ENCODE measurements around the gene SHROOM3. TPM values are rescaled to one million over a fixed set of nuclear protein-coding genes. Genes with fewer than 3 reads are reported as not detected.

Gene SHROOM3
- total RNA-seq, 2 donors from 2014 or later: 30.6 to 30.9 TPM

DNA sequence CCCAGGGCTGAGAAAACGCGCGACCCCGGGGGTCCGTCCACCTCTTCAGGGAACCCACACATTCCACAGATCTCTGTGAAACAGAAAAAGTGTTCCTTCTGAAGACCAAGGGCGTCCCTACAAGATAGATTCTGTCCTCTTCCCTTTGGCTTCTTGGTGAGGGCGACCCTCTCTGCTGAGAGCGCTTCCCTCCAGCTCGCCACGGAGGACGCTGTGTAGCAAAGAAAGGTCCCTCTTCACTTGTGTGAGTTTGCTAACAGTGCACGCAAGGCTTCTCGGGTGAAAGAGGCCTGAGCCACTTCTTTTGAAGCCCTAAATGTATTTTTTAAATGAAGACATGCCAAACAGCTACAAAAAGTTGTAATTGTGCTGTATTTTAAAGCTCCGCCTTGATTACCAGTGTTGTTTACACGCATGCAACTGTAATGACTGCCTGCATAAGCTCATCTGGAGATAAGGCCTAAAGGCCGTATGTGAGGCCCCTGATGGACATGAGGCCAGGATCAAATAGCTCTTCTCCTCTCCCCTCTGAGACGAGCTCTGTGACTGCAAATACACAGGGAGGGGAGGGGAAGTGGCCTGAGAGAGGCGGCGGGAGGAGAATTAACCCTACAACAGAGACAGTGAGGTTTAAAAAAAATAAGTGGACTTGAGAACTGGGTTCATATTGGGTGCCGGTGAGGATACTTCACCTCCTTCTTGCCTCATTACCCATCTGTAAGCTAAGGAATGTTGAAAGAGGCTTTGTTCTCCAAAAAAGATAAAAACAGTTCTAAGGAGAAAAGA lies 367.4 kb downstream of the SHROOM3 start:
- TF ChIP-seq, protein P1, sequence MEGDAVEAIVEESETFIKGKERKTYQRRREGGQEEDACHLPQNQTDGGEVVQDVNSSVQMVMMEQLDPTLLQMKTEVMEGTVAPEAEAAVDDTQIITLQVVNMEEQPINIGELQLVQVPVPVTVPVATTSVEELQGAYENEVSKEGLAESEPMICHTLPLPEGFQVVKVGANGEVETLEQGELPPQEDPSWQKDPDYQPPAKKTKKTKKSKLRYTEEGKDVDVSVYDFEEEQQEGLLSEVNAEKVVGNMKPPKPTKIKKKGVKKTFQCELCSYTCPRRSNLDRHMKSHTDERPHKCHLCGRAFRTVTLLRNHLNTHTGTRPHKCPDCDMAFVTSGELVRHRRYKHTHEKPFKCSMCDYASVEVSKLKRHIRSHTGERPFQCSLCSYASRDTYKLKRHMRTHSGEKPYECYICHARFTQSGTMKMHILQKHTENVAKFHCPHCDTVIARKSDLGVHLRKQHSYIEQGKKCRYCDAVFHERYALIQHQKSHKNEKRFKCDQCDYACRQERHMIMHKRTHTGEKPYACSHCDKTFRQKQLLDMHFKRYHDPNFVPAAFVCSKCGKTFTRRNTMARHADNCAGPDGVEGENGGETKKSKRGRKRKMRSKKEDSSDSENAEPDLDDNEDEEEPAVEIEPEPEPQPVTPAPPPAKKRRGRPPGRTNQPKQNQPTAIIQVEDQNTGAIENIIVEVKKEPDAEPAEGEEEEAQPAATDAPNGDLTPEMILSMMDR (IDR thresholded peaks at IDR 0.05): peak in 1 of 2 donors; percentile 9
- DNase-seq (ENCODE audit: low spot score): no peak
- Histone ChIP-seq H3K9me3 (peaks cover 0 to 8% of the 10 kb centered on the region in 2 donors), H3K36me3 (no peaks in the 10 kb centered on the region), H3K27me3 (no peaks in the 10 kb centered on the region), H3K27ac (peak overlapping the region; percentile 41 to 72), H3K4me3 (peak overlapping the region in 1 of 2 donors; percentile 26), H3K4me1 (peaks cover 0 to 21% of the 10 kb centered on the region in 2 donors)

- Histone ChIP-seq H3K4me1 (peaks cover 0 to 21% of the 10 kb centered on the region in 2 donors), H3K27ac (no peak overlapping the region), H3K36me3 (no peaks in the 10 kb centered on the region), H3K9me3 (peaks cover 6 to 18% of the 10 kb centered on the region in 2 donors), H3K27me3 (no peaks in the 10 kb centered on the region), H3K4me3 (no peak overlapping the region)
- TF ChIP-seq, protein P1 (IDR thresholded peaks at IDR 0.05): no peak
- no peak for DNase-seq (ENCODE audit: low spot score)
Measured at GRCh38 chr4:76803522-76803921, 368.5 kb downstream of the SHROOM3 start.

DNA sequence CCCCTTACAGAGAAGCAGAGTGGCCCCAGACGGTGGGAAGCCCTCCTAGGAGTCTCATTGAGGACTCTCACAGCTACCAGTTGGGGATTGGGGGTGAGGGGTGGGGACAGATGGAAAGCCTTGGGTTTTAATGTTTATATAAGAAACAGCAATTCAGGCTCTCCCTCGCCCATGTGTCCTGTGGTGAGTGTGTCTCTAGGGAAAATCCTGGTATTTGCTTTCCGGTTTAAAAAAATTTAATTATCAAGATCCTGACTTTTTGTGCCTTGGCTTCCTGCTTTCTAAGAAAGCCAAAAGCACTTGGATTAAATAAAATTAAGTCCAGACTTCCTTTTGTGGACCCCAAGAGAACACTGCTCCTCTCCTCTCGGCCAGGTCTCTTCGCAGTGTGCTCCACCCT lies 369.1 kb downstream of the SHROOM3 start:
- TF ChIP-seq, protein P1 (IDR thresholded peaks at IDR 0.05): no peak
- H3K4me1 ChIP-seq: peaks cover 0 to 21% of the 10 kb centered on the region in 2 donors
- H3K27me3 ChIP-seq: no peaks in the 10 kb centered on the region
- peaks cover 9 to 19% of the 10 kb centered on the region in 2 donors for H3K9me3 ChIP-seq
- H3K36me3 ChIP-seq: no peaks in the 10 kb centered on the region
- no peak overlapping the region for H3K27ac ChIP-seq
- DNase-seq (ENCODE audit: low spot score): no peak
- no peak overlapping the region for H3K4me3 ChIP-seq

GRCh38 chr4:76806346-76806745 lies 371.3 kb downstream of the SHROOM3 start:
- no peak overlapping the region for H3K4me3 ChIP-seq
- DNase-seq (ENCODE audit: low spot score): no peak
- H3K27ac ChIP-seq: no peak overlapping the region
- peaks cover 9 to 19% of the 10 kb centered on the region in 2 donors for H3K9me3 ChIP-seq
- H3K4me1 ChIP-seq: peaks cover 0 to 21% of the 10 kb centered on the region in 2 donors
- no peaks in the 10 kb centered on the region for H3K27me3 ChIP-seq
- no peaks in the 10 kb centered on the region for H3K36me3 ChIP-seq
- TF ChIP-seq, protein P1 (IDR thresholded peaks at IDR 0.05): no peak

DNA sequence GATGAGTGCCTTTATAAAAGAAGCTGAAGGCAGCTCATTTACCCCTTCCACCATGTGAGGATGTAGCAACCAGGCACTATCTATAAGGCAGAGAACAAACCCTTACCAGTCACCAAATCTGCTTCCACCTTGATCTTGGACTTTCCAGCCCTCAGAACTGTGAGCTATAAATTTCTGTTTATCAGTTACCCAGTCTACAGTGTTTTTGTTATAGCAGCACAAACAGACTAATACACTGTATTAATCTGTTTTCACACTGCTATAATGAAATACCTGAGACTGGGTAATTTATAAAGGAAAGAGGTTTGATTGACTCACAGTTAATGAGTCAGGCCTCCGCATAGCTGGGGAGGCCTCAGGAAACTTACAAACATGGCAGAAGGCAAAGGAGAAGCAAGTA lies 371.7 kb downstream of the SHROOM3 start:
- H3K27ac ChIP-seq: no peak overlapping the region
- H3K9me3 ChIP-seq: peaks cover 9 to 19% of the 10 kb centered on the region in 2 donors
- TF ChIP-seq, protein P1 (IDR thresholded peaks at IDR 0.05): no peak
- no peak overlapping the region for H3K4me3 ChIP-seq
- peaks cover 0 to 21% of the 10 kb centered on the region in 2 donors for H3K4me1 ChIP-seq
- H3K36me3 ChIP-seq: no peaks in the 10 kb centered on the region
- no peaks in the 10 kb centered on the region for H3K27me3 ChIP-seq
- DNase-seq (ENCODE audit: low spot score): no peak
